Measurements from ENCODE around the gene HEYL. TPM values are rescaled to one million over a fixed set of nuclear protein-coding genes. Genes with fewer than 3 reads are reported as not detected.

Gene HEYL
- total and polyA plus RNA-seq, 2 of the 8 experiments (the other 6 are each of a cell fraction or from before 2014, with no cell fraction given): 1.8 to 3.1 TPM

- TF ChIP-seq TEAD4 (IDR thresholded peaks at IDR 0.05; ENCODE audit: low read depth, low read length) (no peak), SAP30 (IDR thresholded peaks at IDR 0.05; ENCODE audit: insufficient read depth, insufficient replicate concordance, low read length) (no peak), CHD1 (IDR thresholded peaks at IDR 0.05; ENCODE audit: low read depth, low read length) (no peak), RAD21 (IDR thresholded peaks at IDR 0.05 in 1 of 2, conservative IDR thresholded peaks at IDR 0.05 in 1 of 2; ENCODE audit: low read depth in 2 of 2, low read length in 2 of 2) (no peak)
These were observed 21.9 kb downstream of the HEYL start (continued) for GRCh38 chr1:39617488-39618049.
